HG02884 (cell line): Measurements from ENCODE around the gene ERV3-1.
"Not testable (repeated sequence)": the region's sequence is repeated elsewhere in the genome, so short reads cannot be mapped to it uniquely, and the experiment has no call there.

Experiments
- ATAC-seq: cut with Tn5 transposase; IDR thresholded peaks from one replicate; pipeline ENCODE4 v1.9.1; 2021; ENCODE audit warnings: mild to moderate bottlenecking, moderate library complexity; ENCODE audit not compliant: unreplicated experiment

Gene ERV3-1

GRCh38 chr7:65002972-65003585 is 3.4 kb downstream of the ERV3-1 start:
- ATAC-seq, result no peak

DNA sequence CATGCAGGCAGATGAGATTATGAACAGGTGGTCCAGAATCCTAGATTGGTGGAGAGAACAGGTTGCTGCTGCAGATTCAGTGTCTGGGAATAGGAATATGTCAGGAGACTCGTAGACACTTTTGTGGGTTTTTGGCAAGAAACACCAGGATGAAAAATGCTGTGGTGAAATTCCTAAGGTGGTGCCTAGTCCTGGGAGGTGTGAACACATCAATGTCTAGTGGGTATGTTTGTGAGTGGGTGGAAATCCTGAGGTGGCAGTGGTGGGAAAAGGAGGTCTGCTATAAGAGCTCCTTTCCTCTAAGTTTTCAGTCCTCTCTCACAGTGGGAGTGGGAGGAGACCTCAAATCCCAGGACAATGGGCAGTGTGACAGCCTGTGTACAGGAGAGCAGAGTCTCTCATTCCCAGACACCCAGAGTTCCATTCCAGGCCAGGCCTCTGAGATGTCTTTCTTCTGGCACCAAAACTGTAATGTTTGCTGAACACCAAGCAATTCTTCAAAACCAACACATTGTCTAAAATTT is 5.1 kb downstream of the ERV3-1 start:
- no peak for ATAC-seq

GRCh38 chr7:64999165-65000004 is 7.1 kb downstream of the ERV3-1 start:
- peak; percentile 57 for ATAC-seq

- ATAC-seq, result no peak
Observed at GRCh38 chr7:64998865-64999164, 7.7 kb downstream of the ERV3-1 start.

DNA sequence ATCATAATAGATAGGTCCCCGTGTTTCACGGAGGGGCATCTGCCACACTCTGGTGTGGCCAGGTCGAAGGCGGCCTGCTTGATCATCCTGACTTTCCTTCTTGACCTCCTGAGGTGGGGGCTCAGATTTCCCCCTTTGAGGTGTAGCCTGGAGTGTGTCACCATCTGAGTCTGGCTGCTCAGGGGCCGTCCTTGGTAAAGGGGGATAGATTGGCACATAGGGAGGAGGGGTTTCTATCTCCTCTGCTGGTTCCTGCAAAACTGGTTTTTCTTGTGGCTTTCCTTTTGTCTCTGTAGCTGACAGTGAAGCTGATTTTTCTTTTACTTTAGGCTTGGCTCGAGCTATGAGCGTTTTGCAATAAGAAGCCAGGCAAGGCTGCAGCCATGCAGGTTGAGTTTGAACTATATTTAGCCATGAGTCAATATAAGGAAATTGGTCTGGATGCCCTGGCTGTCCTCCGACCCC is 8.5 kb downstream of the ERV3-1 start:
- ATAC-seq, result no peak

DNA sequence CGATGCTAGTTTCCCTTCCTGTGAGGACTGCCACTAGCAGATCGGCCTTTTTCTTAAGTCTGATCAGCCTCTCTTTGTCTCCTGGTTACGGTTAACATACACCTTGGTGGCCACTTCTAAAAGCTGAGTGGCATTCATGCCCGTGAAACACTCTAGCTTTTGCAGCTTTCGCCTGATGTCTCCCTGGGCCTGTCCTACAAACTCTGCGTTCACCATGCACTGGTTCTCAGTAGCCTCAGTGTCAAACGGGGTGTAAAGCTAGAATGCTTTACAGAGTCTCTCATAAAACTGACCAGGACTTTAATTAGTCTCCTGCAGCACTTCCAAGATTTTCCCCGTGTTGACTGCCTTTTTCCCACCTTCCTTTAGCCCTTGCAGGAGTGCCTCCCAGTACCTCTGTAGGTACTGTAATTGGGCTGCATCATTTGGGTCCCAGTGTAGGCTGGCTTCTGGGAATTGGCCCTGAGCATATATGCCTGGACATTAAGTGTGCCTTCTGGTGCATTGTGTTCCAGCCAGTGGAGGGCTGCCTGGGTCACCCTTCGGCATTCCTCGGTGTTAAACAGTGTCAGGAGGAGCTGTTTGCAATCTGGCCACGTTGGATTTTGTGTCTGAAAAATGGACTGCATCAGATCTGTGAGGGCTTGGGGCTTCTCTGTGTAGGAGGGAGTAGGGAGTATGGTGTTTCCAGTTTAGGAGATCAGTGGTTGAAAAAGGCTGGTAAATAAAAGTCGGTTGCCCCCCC is 9.2 kb downstream of the ERV3-1 start:
- ATAC-seq, result no peak

GRCh38 chr7:64996305-64996704 is 10.2 kb downstream of the ERV3-1 start:
- no peak for ATAC-seq

- no peak for ATAC-seq
Observed at GRCh38 chr7:64993901-64994300, 12.6 kb downstream of the ERV3-1 start.

GRCh38 chr7:64992971-64993370 is 13.5 kb downstream of the ERV3-1 start:
- no peak for ATAC-seq

- no peak for ATAC-seq
Observed at GRCh38 chr7:64990936-64991335, 15.6 kb downstream of the ERV3-1 start, which contains the start of gene ZNF117. Gene ZNF117, minus strand, starts transcription at chr7:64991036.

DNA sequence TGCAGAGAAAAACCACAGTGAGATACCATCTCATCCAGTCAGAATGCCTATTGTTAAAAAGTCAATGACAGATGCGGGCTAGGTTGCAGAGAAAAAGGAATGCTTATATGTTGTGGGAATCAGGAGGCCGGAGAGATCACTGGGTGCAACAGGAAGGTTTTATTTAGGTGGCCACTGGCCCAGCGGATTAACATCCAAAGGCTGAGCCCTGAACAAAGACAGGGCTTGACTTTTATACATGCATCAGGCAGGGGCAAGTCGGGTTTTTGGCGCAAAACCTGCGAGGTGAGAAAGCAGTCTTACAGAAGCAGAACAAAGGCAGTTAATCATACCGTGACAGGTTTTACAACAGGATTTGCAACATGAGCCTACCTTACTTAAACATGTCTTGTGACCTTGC is 16.3 kb downstream of the ERV3-1 start:
- ATAC-seq, result no peak

DNA sequence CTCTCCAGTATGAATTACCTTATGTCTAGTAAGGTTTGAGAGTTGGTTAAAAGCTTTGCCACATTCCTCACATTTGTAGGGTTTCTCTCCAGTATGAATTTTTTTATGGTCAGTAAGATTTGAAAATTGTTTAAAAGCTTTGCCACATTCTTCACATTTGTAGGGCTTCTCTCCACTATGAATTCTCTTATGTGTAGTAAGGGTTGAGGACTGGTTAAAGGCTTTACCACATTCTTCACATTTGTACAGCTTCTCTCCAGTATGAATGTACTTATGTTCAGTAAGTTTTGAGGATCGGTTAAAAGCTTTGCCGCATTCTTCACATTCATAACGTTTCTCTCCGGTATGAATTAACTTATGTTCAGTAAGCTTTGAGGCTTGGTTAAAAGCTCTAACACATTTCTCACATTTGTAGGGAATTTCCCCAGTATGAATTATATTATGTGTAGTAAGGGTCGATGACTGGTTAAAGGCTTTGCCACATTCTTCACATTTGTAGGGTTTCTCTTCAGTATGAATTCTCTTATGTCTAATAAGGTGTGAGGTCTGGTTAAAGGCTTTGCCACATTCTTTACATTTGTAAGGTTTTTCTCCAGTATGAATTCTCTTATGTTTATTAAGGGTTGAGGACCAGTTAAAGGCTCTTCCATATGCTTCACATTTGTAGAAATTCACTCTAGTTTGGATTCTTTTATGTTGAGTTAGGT is 27.8 kb downstream of the ERV3-1 start:
- no peak for ATAC-seq

- no peak for ATAC-seq
Observed at GRCh38 chr7:64965594-64965993, 40.9 kb downstream of the ERV3-1 start.

DNA sequence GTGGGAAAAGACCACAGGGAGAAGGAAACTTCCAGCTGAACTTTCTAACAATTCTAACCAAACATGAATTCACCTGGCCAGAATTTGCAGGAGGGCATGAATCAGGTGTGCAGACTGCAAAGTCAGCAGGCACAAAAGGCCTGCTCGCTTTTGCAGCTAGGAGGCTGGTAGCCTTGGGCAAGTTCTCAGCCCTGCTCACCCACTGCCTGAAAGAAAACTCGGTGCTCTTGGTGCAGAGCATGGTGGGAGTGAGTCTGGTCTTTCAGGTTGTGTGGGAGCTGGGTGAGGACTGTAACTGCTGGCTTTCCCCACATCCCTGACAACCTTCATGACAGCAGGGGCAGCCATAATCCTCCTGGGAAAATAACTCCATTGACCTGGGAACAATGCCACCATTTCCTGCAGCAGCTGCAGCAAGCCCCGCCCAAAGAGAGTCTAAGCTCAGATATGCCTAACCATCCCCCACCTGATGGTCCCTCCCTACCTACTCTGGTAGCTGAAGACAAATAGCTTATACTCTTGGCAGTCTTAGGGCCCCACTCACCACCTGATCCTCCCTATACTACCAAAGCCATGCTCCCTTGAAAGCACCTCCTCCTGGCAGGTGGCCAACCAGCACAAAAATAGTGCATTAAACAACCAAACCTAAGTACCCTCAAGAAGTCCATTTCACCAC is 47.3 kb downstream of the ERV3-1 start:
- no peak for ATAC-seq

DNA sequence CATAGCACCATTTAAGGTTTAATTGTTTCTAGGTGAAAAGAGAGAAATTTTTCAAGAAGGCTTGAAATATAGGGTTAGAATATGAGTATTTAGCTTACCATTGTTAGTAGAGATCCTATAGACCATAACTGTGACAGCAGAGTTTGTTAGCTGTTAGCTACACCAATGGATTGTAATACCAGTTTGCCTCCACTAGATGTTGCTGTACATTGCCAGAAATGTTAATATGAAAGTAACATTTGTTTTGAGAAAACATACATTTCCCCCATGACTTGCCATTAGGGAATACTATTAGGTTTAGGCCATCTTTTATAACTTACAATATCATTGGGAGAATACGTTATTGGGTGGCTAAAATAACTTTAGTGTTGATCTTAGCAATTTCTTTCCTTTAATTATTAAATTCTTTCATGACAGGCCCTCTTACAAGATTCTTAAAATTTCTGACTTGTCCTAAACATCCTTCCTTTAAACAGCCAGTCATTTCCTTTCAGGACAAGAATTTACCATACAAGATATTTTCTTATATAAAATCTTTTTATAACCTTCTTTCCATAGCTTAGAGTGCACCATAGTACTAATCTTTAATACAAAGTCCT is 55.1 kb downstream of the ERV3-1 start:
- ATAC-seq, result peak; percentile 68

DNA sequence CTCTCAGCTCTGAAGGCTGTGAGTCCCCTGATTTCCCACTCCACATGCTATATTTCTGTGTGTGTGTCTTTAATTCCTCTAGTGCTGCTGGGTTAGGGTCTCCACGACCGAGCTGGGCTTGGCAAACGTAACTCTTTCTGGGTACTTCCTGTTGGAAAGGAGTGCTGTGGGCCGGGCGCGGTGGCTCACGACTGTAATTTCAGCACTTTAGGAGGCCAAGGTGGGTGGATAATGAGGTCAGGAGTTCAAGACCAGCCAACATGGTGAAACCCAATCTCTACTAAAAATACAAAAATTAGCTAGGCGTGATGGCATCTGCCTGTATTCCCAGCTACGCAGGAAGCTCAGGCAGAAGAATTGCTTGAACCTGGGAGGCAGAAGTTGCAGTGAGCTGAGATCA is 55.8 kb downstream of the ERV3-1 start:
- not testable (repeated sequence) for ATAC-seq

GRCh38 chr7:64948774-64949173 is 57.7 kb downstream of the ERV3-1 start:
- ATAC-seq, result not testable (repeated sequence)

- no peak for ATAC-seq
Observed at GRCh38 chr7:64947252-64948000, 59.1 kb downstream of the ERV3-1 start.

GRCh38 chr7:64946772-64947171 is 59.7 kb downstream of the ERV3-1 start:
- ATAC-seq, result no peak
